ENCODE data around the gene EFHD2.
"Not testable (repeated sequence)": the region's sequence is repeated elsewhere in the genome, so short reads cannot be mapped to it uniquely, and the experiment has no call there.

EFHD2 gene

GRCh38 chr1:15430787-15431570 is 21.3 kb downstream of the EFHD2 start:
- DNase-seq (ENCODE audit: low spot score), result peak; percentile 80

GRCh38 chr1:15431571-15431948 is 21.9 kb downstream of the EFHD2 start:
- DNase-seq (ENCODE audit: low spot score), result no peak

GRCh38 chr1:15432324-15432723 is 22.6 kb downstream of the EFHD2 start:
- no peak for DNase-seq (ENCODE audit: low spot score)

- no peak for DNase-seq (ENCODE audit: low spot score)
These were observed 23.8 kb downstream of the EFHD2 start for GRCh38 chr1:15433471-15433870.

GRCh38 chr1:15434739-15435138 is 25.1 kb downstream of the EFHD2 start:
- DNase-seq (ENCODE audit: low spot score), result not testable (repeated sequence)

- no peak for DNase-seq (ENCODE audit: low spot score)
These were observed 25.8 kb downstream of the EFHD2 start for GRCh38 chr1:15435239-15436077.

- DNase-seq (ENCODE audit: low spot score), result no peak
These were observed 27.3 kb downstream of the EFHD2 start for GRCh38 chr1:15436881-15437442.

GRCh38 chr1:15439325-15439724 is 29.6 kb downstream of the EFHD2 start:
- DNase-seq (ENCODE audit: low spot score), result no peak

- DNase-seq (ENCODE audit: low spot score), result no peak
These were observed 30.7 kb downstream of the EFHD2 start for GRCh38 chr1:15440357-15440756.

- DNase-seq (ENCODE audit: low spot score), result no peak
These were observed 31.6 kb downstream of the EFHD2 start for GRCh38 chr1:15441247-15441646.

- DNase-seq (ENCODE audit: low spot score), result no peak
These were observed 32.4 kb downstream of the EFHD2 start for GRCh38 chr1:15442119-15442518.

GRCh38 chr1:15442759-15443158 is 33.1 kb downstream of the EFHD2 start:
- no peak for DNase-seq (ENCODE audit: low spot score)

- DNase-seq (ENCODE audit: low spot score), result no peak
These were observed 33.6 kb downstream of the EFHD2 start for GRCh38 chr1:15443281-15443680.

- DNase-seq (ENCODE audit: low spot score), result no peak
These were observed 35.0 kb downstream of the EFHD2 start for GRCh38 chr1:15444468-15445389.

GRCh38 chr1:15445390-15446122 is 35.9 kb downstream of the EFHD2 start:
- DNase-seq (ENCODE audit: low spot score), result no peak

- no peak for DNase-seq (ENCODE audit: low spot score)
These were observed 36.5 kb downstream of the EFHD2 start for GRCh38 chr1:15446212-15446611.

- DNase-seq (ENCODE audit: low spot score), result no peak
These were observed 39.3 kb downstream of the EFHD2 start for GRCh38 chr1:15448877-15449462.

GRCh38 chr1:15449567-15449966 is 39.9 kb downstream of the EFHD2 start:
- DNase-seq (ENCODE audit: low spot score), result no peak

GRCh38 chr1:15451014-15451722 is 41.5 kb downstream of the EFHD2 start:
- no peak for DNase-seq (ENCODE audit: low spot score)

- DNase-seq (ENCODE audit: low spot score), result no peak
These were observed 42.5 kb downstream of the EFHD2 start for GRCh38 chr1:15452216-15452615.

Data from CD4-positive, alpha-beta T cell treated with Interleukin-2 at 100 ng/mL for 4 hours (primary cell).